Iris pigment epithelial cell (primary cell): ENCODE results near the gene NAT8.
"Not testable (repeated sequence)": the region's sequence is repeated elsewhere in the genome, so short reads cannot be mapped to it uniquely, and the experiment has no call there.

ENCODE experiments used
- DNase-seq: peaks from one replicate; pipeline ENCODE4 v3.0.0-alpha.2; 2011; ENCODE audit warnings: low read depth

The NAT8 gene

GRCh38 chr2:73636977-73637376 lies 5.2 kb downstream of the NAT8 start:
- not testable (repeated sequence) for DNase-seq

- not testable (repeated sequence) for DNase-seq
These were observed 11.5 kb downstream of the NAT8 start for GRCh38 chr2:73630662-73631266.

GRCh38 chr2:73628493-73628892 lies 13.7 kb downstream of the NAT8 start:
- not testable (repeated sequence) for DNase-seq

GRCh38 chr2:73626237-73626636 lies 16.0 kb downstream of the NAT8 start:
- DNase-seq = not testable (repeated sequence)

GRCh38 chr2:73624625-73625024 lies 17.6 kb downstream of the NAT8 start:
- not testable (repeated sequence) for DNase-seq

- DNase-seq = peak; percentile 10
These were observed 18.2 kb downstream of the NAT8 start for GRCh38 chr2:73624036-73624435.

GRCh38 chr2:73619925-73620324 lies 22.3 kb downstream of the NAT8 start:
- DNase-seq = not testable (repeated sequence)

GRCh38 chr2:73614997-73615396 lies 27.2 kb downstream of the NAT8 start:
- no peak for DNase-seq

GRCh38 chr2:73614105-73614504 lies 28.1 kb downstream of the NAT8 start:
- DNase-seq = no peak

- DNase-seq = peak; percentile 8
These were observed 30.4 kb downstream of the NAT8 start for GRCh38 chr2:73611867-73612266.

- DNase-seq = no peak
These were observed 31.0 kb downstream of the NAT8 start for GRCh38 chr2:73611193-73611592.

GRCh38 chr2:73610111-73610510 lies 32.1 kb downstream of the NAT8 start:
- DNase-seq = peak; percentile 39

GRCh38 chr2:73604589-73604988 lies 37.6 kb downstream of the NAT8 start:
- DNase-seq = not testable (repeated sequence)

GRCh38 chr2:73603099-73603588 lies 39.1 kb downstream of the NAT8 start:
- DNase-seq = peak; percentile 82

- DNase-seq = no peak
These were observed 40.4 kb downstream of the NAT8 start for GRCh38 chr2:73601780-73602179.

- DNase-seq = peak; percentile 8
These were observed 48.0 kb downstream of the NAT8 start for GRCh38 chr2:73594251-73594650.

GRCh38 chr2:73593680-73594079 lies 48.5 kb downstream of the NAT8 start:
- peak; percentile 34 for DNase-seq
